RWPE2 (cell line): ENCODE data around the gene PTCHD1.

Source experiments
- ATAC-seq: fragments of 200-7000 bp; cut with Tn5 transposase; 3 replicates; pipeline ENCODE4 v1.9.1; 2021; ENCODE audit warnings: low read depth
- DNase-seq: peaks from one replicate; pipeline ENCODE4 v3.0.0-alpha.2; 2020; ENCODE audit warnings: low spot score
- H3K27ac ChIP-seq: fragments of 450-650 bp; 2 replicates; pipeline ENCODE4 v1.5.1; 2017; ENCODE audit warnings: mild to moderate bottlenecking; ENCODE audit not compliant: poor library complexity, severe bottlenecking
- H3K27me3 ChIP-seq: fragments of 250-450 bp; sonication (Bioruptor Pico); 2 replicates; pipeline ENCODE4 v1.5.1; 2021; ENCODE audit warnings: mild to moderate bottlenecking, moderate library complexity; ENCODE audit not compliant: insufficient read depth, poor library complexity, severe bottlenecking
- H3K36me3 ChIP-seq: fragments of 250-450 bp; sonication (Bioruptor Pico); 2 replicates; pipeline ENCODE4 v1.5.1; 2020; ENCODE audit warnings: low read depth, mild to moderate bottlenecking, moderate library complexity
- H3K4me1 ChIP-seq: fragments of 250-450 bp; sonication (Bioruptor Pico); 2 replicates; pipeline ENCODE4 v1.5.1; 2021; ENCODE audit warnings: mild to moderate bottlenecking, moderate library complexity; ENCODE audit not compliant: insufficient read depth, poor library complexity, severe bottlenecking
- H3K4me3 ChIP-seq: fragments of 250-450 bp; sonication (Bioruptor Pico); 2 replicates; pipeline ENCODE4 v1.5.1; 2021; ENCODE audit warnings: mild to moderate bottlenecking, moderate library complexity; ENCODE audit not compliant: severe bottlenecking
- H3K9me3 ChIP-seq: fragments of 250-450 bp; sonication (Bioruptor Pico); 2 replicates; pipeline ENCODE4 v1.5.1; 2021; ENCODE audit warnings: mild to moderate bottlenecking, moderate library complexity; ENCODE audit not compliant: severe bottlenecking
- TF ChIP-seq, protein P1 (sequence below): fragments of 450-650 bp; IDR thresholded peaks from one replicate; pipeline ENCODE4 v1.5.1; 2017; ENCODE audit warnings: mild to moderate bottlenecking, moderate library complexity; ENCODE audit not compliant: poor library complexity, severe bottlenecking

The PTCHD1 gene

GRCh38 chrX:23385242-23385641 lies 50.6 kb downstream of the PTCHD1 start:
- ATAC-seq (no peak), DNase-seq (no peak)
- TF ChIP-seq, protein P1, sequence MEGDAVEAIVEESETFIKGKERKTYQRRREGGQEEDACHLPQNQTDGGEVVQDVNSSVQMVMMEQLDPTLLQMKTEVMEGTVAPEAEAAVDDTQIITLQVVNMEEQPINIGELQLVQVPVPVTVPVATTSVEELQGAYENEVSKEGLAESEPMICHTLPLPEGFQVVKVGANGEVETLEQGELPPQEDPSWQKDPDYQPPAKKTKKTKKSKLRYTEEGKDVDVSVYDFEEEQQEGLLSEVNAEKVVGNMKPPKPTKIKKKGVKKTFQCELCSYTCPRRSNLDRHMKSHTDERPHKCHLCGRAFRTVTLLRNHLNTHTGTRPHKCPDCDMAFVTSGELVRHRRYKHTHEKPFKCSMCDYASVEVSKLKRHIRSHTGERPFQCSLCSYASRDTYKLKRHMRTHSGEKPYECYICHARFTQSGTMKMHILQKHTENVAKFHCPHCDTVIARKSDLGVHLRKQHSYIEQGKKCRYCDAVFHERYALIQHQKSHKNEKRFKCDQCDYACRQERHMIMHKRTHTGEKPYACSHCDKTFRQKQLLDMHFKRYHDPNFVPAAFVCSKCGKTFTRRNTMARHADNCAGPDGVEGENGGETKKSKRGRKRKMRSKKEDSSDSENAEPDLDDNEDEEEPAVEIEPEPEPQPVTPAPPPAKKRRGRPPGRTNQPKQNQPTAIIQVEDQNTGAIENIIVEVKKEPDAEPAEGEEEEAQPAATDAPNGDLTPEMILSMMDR, result no peak
- Histone ChIP-seq H3K4me1 (no peaks in the 10 kb centered on the region), H3K27ac (no peak overlapping the region), H3K36me3 (no peaks in the 10 kb centered on the region), H3K9me3 (no peaks in the 10 kb centered on the region), H3K27me3 (no peaks in the 10 kb centered on the region), H3K4me3 (no peak overlapping the region)

- ATAC-seq (no peak), DNase-seq (no peak)
- no peaks in the 10 kb centered on the region for H3K27me3 ChIP-seq
- H3K36me3 ChIP-seq, result no peaks in the 10 kb centered on the region
- H3K9me3 ChIP-seq, result no peaks in the 10 kb centered on the region
- H3K27ac ChIP-seq, result no peak overlapping the region
- TF ChIP-seq, protein P1, result no peak
- H3K4me3 ChIP-seq, result no peak overlapping the region
- no peaks in the 10 kb centered on the region for H3K4me1 ChIP-seq
These were observed 51.6 kb downstream of the PTCHD1 start for GRCh38 chrX:23386260-23386659.

GRCh38 chrX:23386726-23387125 lies 52.1 kb downstream of the PTCHD1 start:
- no peak for DNase-seq
- no peak for ATAC-seq
- no peaks in the 10 kb centered on the region for H3K4me1 ChIP-seq
- no peaks in the 10 kb centered on the region for H3K36me3 ChIP-seq
- H3K9me3 ChIP-seq, result no peaks in the 10 kb centered on the region
- no peak overlapping the region for H3K4me3 ChIP-seq
- TF ChIP-seq, protein P1, result no peak
- H3K27ac ChIP-seq, result no peak overlapping the region
- H3K27me3 ChIP-seq, result no peaks in the 10 kb centered on the region

DNA sequence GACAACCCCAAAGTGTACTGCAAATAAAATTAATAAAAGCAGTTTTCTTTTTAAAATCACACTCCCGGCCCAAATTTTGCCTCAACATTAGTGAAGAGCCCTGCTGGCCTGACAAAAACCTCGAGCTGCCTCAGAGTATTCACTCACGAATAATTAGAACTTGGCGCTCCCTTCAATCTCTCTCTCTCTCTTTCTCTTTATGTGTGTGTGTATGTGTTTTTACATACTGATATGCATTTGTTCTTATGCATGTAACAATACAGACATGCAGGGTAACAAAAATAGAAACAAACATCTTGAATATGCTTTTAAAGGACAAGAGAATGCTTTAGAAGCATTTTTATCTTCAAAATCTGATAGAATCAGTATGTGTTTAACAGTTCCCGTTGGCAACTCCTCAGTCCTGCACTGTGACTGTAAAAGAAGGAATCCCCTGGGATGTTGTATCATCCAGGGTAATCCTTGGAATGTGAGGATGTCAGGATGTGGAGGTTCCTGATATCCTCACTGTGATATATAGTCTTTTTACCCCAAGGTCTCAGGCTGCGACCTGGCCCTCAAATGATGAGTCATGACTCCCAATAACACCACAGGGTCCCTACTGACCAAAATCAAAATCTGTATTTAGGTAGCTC lies 53.0 kb downstream of the PTCHD1 start:
- Histone ChIP-seq H3K27me3 (no peaks in the 10 kb centered on the region), H3K36me3 (no peaks in the 10 kb centered on the region), H3K4me1 (no peaks in the 10 kb centered on the region), H3K4me3 (no peak overlapping the region), H3K9me3 (no peaks in the 10 kb centered on the region), H3K27ac (no peak overlapping the region)
- ATAC-seq (no peak), DNase-seq (no peak)
- TF ChIP-seq, protein P1, result no peak

GRCh38 chrX:23389196-23389792 lies 54.6 kb downstream of the PTCHD1 start:
- TF ChIP-seq, protein P1, result no peak
- Histone ChIP-seq H3K27ac (no peak overlapping the region), H3K4me1 (no peaks in the 10 kb centered on the region), H3K4me3 (no peak overlapping the region), H3K36me3 (no peaks in the 10 kb centered on the region), H3K27me3 (no peaks in the 10 kb centered on the region), H3K9me3 (no peaks in the 10 kb centered on the region)
- DNase-seq, result no peak
- ATAC-seq, result no peak
